IMR-90 (cell line): ENCODE data around the gene MICAL2. TPM values are rescaled to one million over a fixed set of nuclear protein-coding genes. Genes with fewer than 3 reads are reported as not detected.

Experiments
- ATAC-seq: fragments of 200-7000 bp; cut with Tn5 transposase; 2 replicates; pipeline ENCODE4 v1.9.1; 2020; ENCODE audit warnings: low read depth, mild to moderate bottlenecking, moderate library complexity
- BruUV-seq: library from RNA; stranded (reverse); fragments of 400-500 nt; replicated peaks from 2 replicates; lab custom pipeline; 2021; lab: Mats Ljungman, UMichigan
- CTCF ChIA-PET: fragments of 300-600 bp; formaldehyde crosslinking; extraction: SDS; loops from one replicate; lab custom pipeline; 2021; ENCODE audit warnings: antibody characterized with exemption; lab: Yijun Ruan, JAX
- POLR2A ChIA-PET: fragments of 300-600 bp; sonication (Branson Sonifier 250); formaldehyde crosslinking; loops from one replicate; lab custom pipeline; 2022; ENCODE audit warnings: antibody characterized with exemption; ENCODE audit not compliant: unreplicated experiment; lab: Charles Lee
- DNase-seq: peaks from one replicate; pipeline ENCODE4 v3.0.0; 2013
- H2AFZ ChIP-seq: replicated peaks from 2 replicates; pipeline ENCODE3; 2013; ENCODE audit warnings: low read length, mild to moderate bottlenecking; ENCODE audit not compliant: poor library complexity
- H2AK5ac ChIP-seq: 2 replicates; pipeline ENCODE4 v1.6.1; 2013; ENCODE audit warnings: low read depth, low read length, inconsistent platforms
- H2AK9ac ChIP-seq: replicated peaks from 2 replicates; pipeline ENCODE3; 2013; ENCODE audit warnings: mild to moderate bottlenecking, low read depth, low read length, moderate library complexity; ENCODE audit not compliant: poor library complexity
- H2BK120ac ChIP-seq: 2 replicates; pipeline ENCODE4 v1.6.1; 2013; ENCODE audit warnings: low read depth, low read length, inconsistent platforms
- H2BK15ac ChIP-seq: 3 replicates; pipeline ENCODE4 v1.6.1; 2013; ENCODE audit warnings: low read depth, low read length, inconsistent platforms
- H2BK20ac ChIP-seq: 2 replicates; pipeline ENCODE4 v1.6.1; 2013; ENCODE audit warnings: low read depth, mild to moderate bottlenecking, inconsistent platforms, low read length, moderate library complexity
- H2BK5ac ChIP-seq: 2 replicates; pipeline ENCODE4 v1.6.1; 2013; ENCODE audit warnings: mild to moderate bottlenecking, low read depth, low read length, inconsistent platforms; ENCODE audit not compliant: poor library complexity, severe bottlenecking
- H3K14ac ChIP-seq: replicated peaks from 2 replicates; pipeline ENCODE4 v1.6.1; 2013; ENCODE audit warnings: low read depth, low read length, inconsistent platforms
- H3K18ac ChIP-seq: 2 replicates; pipeline ENCODE4 v1.6.1; 2013; ENCODE audit warnings: low read depth, low read length, control low read depth
- H3K23ac ChIP-seq: 2 replicates; pipeline ENCODE4 v1.6.1; 2013; ENCODE audit warnings: low read depth, low read length, inconsistent platforms
- H3K27ac ChIP-seq: 2 replicates; pipeline ENCODE4 v1.5.1; 2013; ENCODE audit warnings: mild to moderate bottlenecking, control low read depth, low read length; ENCODE audit not compliant: insufficient read depth
- H3K27me3 ChIP-seq: 2 replicates; pipeline ENCODE4 v1.6.1; 2013; ENCODE audit warnings: low read length; ENCODE audit not compliant: control insufficient read depth, insufficient read depth
- H3K36me3 ChIP-seq: 2 replicates; pipeline ENCODE4 v1.6.1; 2013; ENCODE audit warnings: low read length, mixed read lengths; ENCODE audit not compliant: control insufficient read depth, insufficient read depth
- H3K4ac ChIP-seq: 2 replicates; pipeline ENCODE4 v1.6.1; 2013; ENCODE audit warnings: low read depth, low read length, inconsistent platforms
- H3K4me1 ChIP-seq: 2 replicates; pipeline ENCODE4 v1.6.1; 2013; ENCODE audit warnings: low read length, mixed read lengths; ENCODE audit not compliant: control insufficient read depth, insufficient read depth
- H3K4me2 ChIP-seq: 2 replicates; pipeline ENCODE4 v1.6.1; 2013; ENCODE audit warnings: low read depth, mild to moderate bottlenecking, control low read depth, low read length, moderate library complexity
- H3K4me3 ChIP-seq: 2 replicates; pipeline ENCODE4 v1.5.1; 2013; ENCODE audit warnings: low read depth, mild to moderate bottlenecking, control low read depth, low read length, moderate library complexity; ENCODE audit not compliant: insufficient read depth
- H3K56ac ChIP-seq: 2 replicates; pipeline ENCODE4 v1.6.1; 2013; ENCODE audit warnings: low read length, inconsistent platforms; ENCODE audit not compliant: insufficient read depth; ENCODE audit errors: extremely low read depth
- H3K79me1 ChIP-seq, 2 experiments: 2 replicates each; pipeline ENCODE4 v1.6.1; 2013; ENCODE audit warnings: low read length in 2 of 2, inconsistent platforms in 1 of 2, low read depth in 1 of 2
- H3K9ac ChIP-seq: 2 replicates; pipeline ENCODE4 v1.6.1; 2013; ENCODE audit warnings: low read depth, low read length, control low read depth
- H3K9me1 ChIP-seq: 2 replicates; pipeline ENCODE4 v1.6.1; 2013; ENCODE audit warnings: low read length, inconsistent platforms; ENCODE audit not compliant: insufficient read depth
- H3K9me3 ChIP-seq: 2 replicates; pipeline ENCODE4 v1.6.1; 2013; ENCODE audit warnings: low read length; ENCODE audit not compliant: control insufficient read depth, insufficient read depth
- H4K20me1 ChIP-seq: 2 replicates; pipeline ENCODE4 v1.6.1; 2013; ENCODE audit warnings: low read length, inconsistent platforms; ENCODE audit not compliant: insufficient read depth
- H4K5ac ChIP-seq: 2 replicates; pipeline ENCODE4 v1.6.1; 2013; ENCODE audit warnings: mild to moderate bottlenecking, low read depth, low read length, control low read depth
- H4K8ac ChIP-seq, 2 experiments: 2 replicates each; pipeline ENCODE4 v1.6.1; 2013; ENCODE audit warnings: low read depth in 2 of 2, low read length in 2 of 2, control low read depth in 1 of 2, inconsistent platforms in 1 of 2
- H4K91ac ChIP-seq: 2 replicates; pipeline ENCODE4 v1.6.1; 2013; ENCODE audit warnings: low read depth, low read length, inconsistent platforms; ENCODE audit not compliant: insufficient read depth
- CEBPB ChIP-seq: IDR thresholded peaks from 2 replicates; pipeline ENCODE4 v1.6.1; 2012; ENCODE audit warnings: low read depth, low read length, improper control_type of control experiment
- CTCF ChIP-seq: conservative IDR thresholded peaks from 2 replicates; pipeline ENCODE4 v1.5.1; 2012; ENCODE audit warnings: mild to moderate bottlenecking, low read depth, low read length, improper control_type of control experiment
- POLR2A ChIP-seq: IDR thresholded peaks from 2 replicates; pipeline ENCODE4 v1.6.1; 2012; ENCODE audit warnings: mild to moderate bottlenecking, low read depth, low read length
- RAD21 ChIP-seq: IDR thresholded peaks from 2 replicates; pipeline ENCODE4 v1.6.1; 2012; ENCODE audit warnings: low read length, improper control_type of control experiment
- RFX5 ChIP-seq: IDR thresholded peaks from 2 replicates; pipeline ENCODE4 v1.8.0; 2012; ENCODE audit warnings: low read depth, mild to moderate bottlenecking, low read length, moderate library complexity
- SMC3 ChIP-seq: fragments of 150-350 bp; IDR thresholded peaks from 2 replicates; pipeline ENCODE4 v1.6.1; 2016; ENCODE audit warnings: low read depth, mild to moderate bottlenecking, antibody characterized with exemption, low read length, moderate library complexity
- WGBS, 2 experiments: methylation state at CpG; one replicate each; pipeline versions ENCODE4 v1.1.5 to v1.1.7; 2013; ENCODE audit warnings: missing lambda C conversion rate in 2 of 2; ENCODE audit not compliant: insufficient read length in 1 of 2; ENCODE audit errors: extremely low coverage in 2 of 2; 5-methylcytosine and 5-hydroxymethylcytosine counted together
- dilution Hi-C: fragments of 300-500 bp; cut with HindIII; formaldehyde crosslinking; loops from one replicate; pipeline ENCODE4 v1.14.3; 2018; ENCODE audit warnings: low sequenced_read_pairs; ENCODE audit not compliant: unreplicated experiment
- in situ Hi-C: fragments of 300-500 bp; cut with MboI; formaldehyde crosslinking; loops from 3 replicates; pipeline ENCODE4 v1.14.3; 2019; ENCODE audit warnings: low sequenced_read_pairs, inconsistent platforms, mixed read lengths
- intact Hi-C: fragments of 100-400 bp; cut with micrococcal nuclease; formaldehyde crosslinking; loops from 2 replicates; pipeline ENCODE4 v1.10.0; 2022
- polyA plus RNA-seq, 3 experiments: library from polyadenylated mRNA; depleted of rRNA; stranded (reverse); fragments of >200 nt; gene quantifications; 2 replicates each; pipeline ENCODE4 v1.2.3, GENCODE V29; 2012; ENCODE audit warnings: low replicate concordance in 1 of 3
- total RNA-seq: library from RNA; depleted of rRNA; stranded (reverse); fragments of >200 nt; gene quantifications from 2 replicates; pipeline ENCODE4 v1.2.3, GENCODE V29; 2012

Gene MICAL2
- total and polyA plus RNA-seq, 2 of the 4 experiments (the other 2 are of a cell fraction), result 170 to 336 TPM

GRCh38 chr11:12306830-12307229 lies 196.4 kb downstream of the MICAL2 start:
- H2AFZ ChIP-seq, result no peak overlapping the region
- no peak overlapping the region for H2BK5ac ChIP-seq
- H4K20me1 ChIP-seq, result no peaks in the 10 kb centered on the region
- no peak overlapping the region for H2BK120ac ChIP-seq
- no peak overlapping the region for H3K9ac ChIP-seq
- H2AK5ac ChIP-seq, result no peak overlapping the region
- H3K56ac ChIP-seq, result no peak overlapping the region
- H3K4me3 ChIP-seq, result no peak overlapping the region
- no peak overlapping the region for H3K18ac ChIP-seq
- no peak overlapping the region for H3K27ac ChIP-seq
- no peak overlapping the region for H2BK20ac ChIP-seq
- BruUV-seq, result no TSS peak
- no peaks in the 10 kb centered on the region for H3K9me3 ChIP-seq
- H3K79me1 ChIP-seq, result peaks cover 0 to 3% of the 10 kb centered on the region in 2 experiments; a peak in 1 of 4 replicates
- no peak for ATAC-seq
- dilution Hi-C loops (no loop called here), in situ Hi-C loops (loop anchor here (25.0 kb wide), 2 partner anchors 830 to 1030 kb away; no protein-coding TSS in a partner anchor), intact Hi-C loops (no loop called here)
- TF ChIP-seq CTCF (no peak), RAD21 (no peak), POLR2A (no peak), CEBPB (no peak), SMC3 (no peak), RFX5 (no peak)
- no peak overlapping the region for H4K8ac ChIP-seq
- DNase-seq, result no peak
- H3K4ac ChIP-seq, result no peak overlapping the region
- no peak overlapping the region for H3K4me2 ChIP-seq
- H3K14ac ChIP-seq, result no peak overlapping the region
- H4K5ac ChIP-seq, result no peak overlapping the region
- H3K23ac ChIP-seq, result no peak overlapping the region
- CTCF ChIA-PET, result interaction anchor here (0.9 kb wide), 1 partner anchor 25 kb away, joined by 3 read pairs; no protein-coding TSS in a partner anchor
- no peak overlapping the region for H2AK9ac ChIP-seq
- no peaks in the 10 kb centered on the region for H3K27me3 ChIP-seq
- no CpG with 5 or more reads among the region's 2 CpGs for WGBS, 2 experiments
- no peak overlapping the region for H4K91ac ChIP-seq
- no peak overlapping the region for H2BK15ac ChIP-seq
- no peaks in the 10 kb centered on the region for H3K4me1 ChIP-seq
- no peaks in the 10 kb centered on the region for H3K36me3 ChIP-seq
- H3K9me1 ChIP-seq, result no peaks in the 10 kb centered on the region
- POLR2A ChIA-PET, result no interaction called here
